Ishikawa (cell line): ENCODE measurements around the gene ATF6.

Source experiments
- TAF1 ChIP-seq: IDR thresholded peaks from 2 replicates; pipeline ENCODE4 v1.6.1; 2012; ENCODE audit warnings: low read depth, mild to moderate bottlenecking
- TCF12 ChIP-seq: IDR thresholded peaks from 2 replicates; pipeline ENCODE4 v1.6.1; 2012; ENCODE audit warnings: low read depth
- TEAD4 ChIP-seq: IDR thresholded peaks from 2 replicates; pipeline ENCODE4 v1.6.1; 2012
- ZBTB7A ChIP-seq: IDR thresholded peaks from 2 replicates; pipeline ENCODE4 v1.6.1; 2012; ENCODE audit warnings: low read depth
- TF ChIP-seq, protein P1 (sequence below): IDR thresholded peaks from 2 replicates; pipeline ENCODE4 v1.6.1; 2012
- TF ChIP-seq, protein P2 (sequence below): IDR thresholded peaks from 2 replicates; pipeline ENCODE4 v1.6.1; 2012; ENCODE audit warnings: low read depth, mild to moderate bottlenecking

DNA sequence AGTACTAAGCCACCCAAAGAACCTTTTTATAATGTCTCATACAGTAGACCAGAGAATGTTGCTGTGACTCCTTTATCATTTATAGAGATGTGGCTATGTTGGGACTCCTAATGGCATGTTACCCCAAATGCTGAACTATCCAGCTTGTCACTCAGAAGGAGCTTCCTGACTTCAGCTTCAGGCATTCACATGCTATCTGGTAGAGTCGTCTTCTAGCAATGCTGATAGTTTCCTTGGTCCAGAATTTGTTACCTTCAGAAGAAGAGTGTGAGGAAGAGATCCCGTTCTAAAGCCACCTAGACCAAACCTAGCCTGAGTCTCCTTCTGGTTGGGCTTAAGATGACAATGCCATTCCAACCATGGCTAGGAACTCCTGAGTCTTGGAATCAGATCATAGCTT is 189.5 kb downstream of the ATF6 start:
- TF ChIP-seq TAF1, result no peak
- TF ChIP-seq, protein P1, sequence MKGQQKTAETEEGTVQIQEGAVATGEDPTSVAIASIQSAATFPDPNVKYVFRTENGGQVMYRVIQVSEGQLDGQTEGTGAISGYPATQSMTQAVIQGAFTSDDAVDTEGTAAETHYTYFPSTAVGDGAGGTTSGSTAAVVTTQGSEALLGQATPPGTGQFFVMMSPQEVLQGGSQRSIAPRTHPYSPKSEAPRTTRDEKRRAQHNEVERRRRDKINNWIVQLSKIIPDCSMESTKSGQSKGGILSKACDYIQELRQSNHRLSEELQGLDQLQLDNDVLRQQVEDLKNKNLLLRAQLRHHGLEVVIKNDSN, result no peak
- TF ChIP-seq, protein P2, sequence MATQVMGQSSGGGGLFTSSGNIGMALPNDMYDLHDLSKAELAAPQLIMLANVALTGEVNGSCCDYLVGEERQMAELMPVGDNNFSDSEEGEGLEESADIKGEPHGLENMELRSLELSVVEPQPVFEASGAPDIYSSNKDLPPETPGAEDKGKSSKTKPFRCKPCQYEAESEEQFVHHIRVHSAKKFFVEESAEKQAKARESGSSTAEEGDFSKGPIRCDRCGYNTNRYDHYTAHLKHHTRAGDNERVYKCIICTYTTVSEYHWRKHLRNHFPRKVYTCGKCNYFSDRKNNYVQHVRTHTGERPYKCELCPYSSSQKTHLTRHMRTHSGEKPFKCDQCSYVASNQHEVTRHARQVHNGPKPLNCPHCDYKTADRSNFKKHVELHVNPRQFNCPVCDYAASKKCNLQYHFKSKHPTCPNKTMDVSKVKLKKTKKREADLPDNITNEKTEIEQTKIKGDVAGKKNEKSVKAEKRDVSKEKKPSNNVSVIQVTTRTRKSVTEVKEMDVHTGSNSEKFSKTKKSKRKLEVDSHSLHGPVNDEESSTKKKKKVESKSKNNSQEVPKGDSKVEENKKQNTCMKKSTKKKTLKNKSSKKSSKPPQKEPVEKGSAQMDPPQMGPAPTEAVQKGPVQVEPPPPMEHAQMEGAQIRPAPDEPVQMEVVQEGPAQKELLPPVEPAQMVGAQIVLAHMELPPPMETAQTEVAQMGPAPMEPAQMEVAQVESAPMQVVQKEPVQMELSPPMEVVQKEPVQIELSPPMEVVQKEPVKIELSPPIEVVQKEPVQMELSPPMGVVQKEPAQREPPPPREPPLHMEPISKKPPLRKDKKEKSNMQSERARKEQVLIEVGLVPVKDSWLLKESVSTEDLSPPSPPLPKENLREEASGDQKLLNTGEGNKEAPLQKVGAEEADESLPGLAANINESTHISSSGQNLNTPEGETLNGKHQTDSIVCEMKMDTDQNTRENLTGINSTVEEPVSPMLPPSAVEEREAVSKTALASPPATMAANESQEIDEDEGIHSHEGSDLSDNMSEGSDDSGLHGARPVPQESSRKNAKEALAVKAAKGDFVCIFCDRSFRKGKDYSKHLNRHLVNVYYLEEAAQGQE, result no peak
- TF ChIP-seq ZBTB7A, result no peak
- no peak for TF ChIP-seq TEAD4
- TF ChIP-seq TCF12, result no peak
